HG03196 (cell line): ENCODE measurements around the gene ARPP21.

Experiments
- ATAC-seq: cut with Tn5 transposase; IDR thresholded peaks from one replicate; pipeline ENCODE4 v1.9.1; 2021; ENCODE audit not compliant: unreplicated experiment

The ARPP21 gene

DNA sequence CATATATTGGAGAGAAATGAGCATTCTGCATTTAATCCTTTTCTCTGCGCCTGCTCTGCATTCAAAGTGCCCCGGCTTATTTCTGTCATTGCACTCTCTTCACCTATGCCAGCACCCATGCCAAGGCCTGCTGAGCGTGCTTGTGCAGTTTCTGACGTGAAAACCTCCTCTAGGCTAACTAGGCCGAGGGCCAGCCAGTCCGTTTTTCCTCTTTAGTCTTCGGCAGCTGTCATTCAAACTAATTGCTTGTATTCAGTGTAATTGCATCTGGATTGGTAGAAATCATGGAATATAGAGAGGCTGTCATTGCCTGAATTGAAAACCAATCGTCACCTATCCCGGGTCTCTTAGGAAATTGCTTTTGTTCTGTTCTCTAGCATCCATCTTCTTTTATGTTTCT lies 94.0 kb downstream of the ARPP21 start:
- ATAC-seq = no peak

- ATAC-seq = no peak
Measured at GRCh38 chr3:35733864-35734263, 94.5 kb downstream of the ARPP21 start.

DNA sequence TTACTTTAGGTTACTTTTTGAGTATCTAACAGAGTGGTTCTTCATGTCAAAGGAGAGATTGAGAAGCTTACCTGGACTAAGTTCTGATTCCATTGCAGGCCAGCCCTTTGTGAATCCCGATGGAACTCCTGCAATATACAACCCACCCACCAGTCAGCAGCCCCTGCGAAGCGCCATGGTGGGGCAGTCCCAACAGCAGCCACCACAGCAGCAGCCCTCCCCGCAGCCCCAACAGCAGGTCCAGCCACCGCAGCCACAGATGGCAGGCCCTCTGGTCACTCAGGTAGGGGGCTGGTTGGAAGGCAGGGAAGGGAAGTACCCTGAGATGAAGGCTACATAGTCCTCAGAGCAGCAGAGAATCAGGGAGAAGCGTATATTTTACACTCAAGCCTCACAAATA lies 97.8 kb downstream of the ARPP21 start:
- ATAC-seq = no peak

DNA sequence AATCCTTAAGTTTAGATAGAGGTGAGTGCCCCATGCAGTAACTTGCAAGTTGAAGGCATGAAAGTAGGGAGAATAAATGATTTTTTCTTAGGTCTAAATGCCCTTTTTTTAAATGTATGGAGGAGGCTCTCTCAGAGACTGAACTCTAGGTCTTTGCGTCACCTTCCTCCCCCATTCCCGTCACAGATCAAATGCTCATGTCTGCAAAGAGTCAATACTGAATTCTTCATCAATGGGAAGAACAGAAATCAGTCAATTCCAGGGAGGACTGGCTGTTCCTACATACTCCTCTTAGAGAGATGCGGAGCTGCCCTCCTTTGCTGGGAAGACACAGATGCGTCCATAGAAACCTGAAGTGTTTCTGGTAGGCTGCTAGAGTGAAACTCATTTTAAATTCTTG lies 98.2 kb downstream of the ARPP21 start:
- no peak for ATAC-seq

- no peak for ATAC-seq
Measured at GRCh38 chr3:35737934-35738706, 98.8 kb downstream of the ARPP21 start.

GRCh38 chr3:35739181-35739809 lies 100.0 kb downstream of the ARPP21 start:
- ATAC-seq = no peak

DNA sequence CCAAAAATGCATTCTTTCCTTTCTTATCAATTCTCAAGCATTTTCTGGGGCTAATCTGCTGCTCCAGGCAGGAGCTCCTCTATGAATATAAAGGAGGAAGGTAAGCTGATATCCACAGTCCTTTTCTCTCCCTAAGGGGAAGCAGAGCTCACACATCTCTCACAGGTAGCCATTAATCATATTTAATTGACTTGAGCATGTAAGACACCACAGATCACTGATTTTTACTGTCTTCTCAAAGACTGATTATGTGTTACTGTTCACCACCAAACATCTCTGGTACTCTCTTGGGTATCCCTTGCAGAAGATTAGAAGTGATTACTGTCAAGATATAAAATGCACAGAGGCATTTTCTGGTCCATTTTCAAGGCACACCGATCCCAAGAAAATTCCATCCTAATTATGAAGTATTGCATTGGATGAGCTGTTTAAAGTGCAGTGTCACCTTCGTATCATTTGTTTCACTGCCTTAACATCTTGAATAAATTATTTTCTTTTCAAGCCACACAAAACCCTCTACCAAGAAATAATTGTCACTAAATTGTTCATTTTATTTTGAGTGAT lies 100.7 kb downstream of the ARPP21 start:
- no peak for ATAC-seq

DNA sequence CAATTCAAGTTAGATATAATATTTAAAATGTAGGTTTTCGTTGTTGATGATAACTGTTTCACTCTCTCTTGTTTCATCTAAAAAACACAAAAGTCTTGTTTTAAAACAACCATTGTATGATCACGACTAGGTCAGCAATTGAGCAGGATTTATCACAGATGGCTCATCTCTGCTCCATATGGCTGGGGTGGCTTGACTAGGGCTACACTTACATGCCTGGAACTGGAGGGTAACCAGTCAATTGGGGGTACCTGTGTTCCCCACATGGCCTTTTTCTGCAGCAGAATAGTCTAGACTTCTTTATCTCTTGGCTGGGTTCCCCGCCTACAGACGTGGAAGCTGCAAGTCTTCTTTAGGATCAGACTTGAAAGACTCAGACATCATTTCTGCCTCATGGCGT lies 103.9 kb downstream of the ARPP21 start:
- no peak for ATAC-seq

DNA sequence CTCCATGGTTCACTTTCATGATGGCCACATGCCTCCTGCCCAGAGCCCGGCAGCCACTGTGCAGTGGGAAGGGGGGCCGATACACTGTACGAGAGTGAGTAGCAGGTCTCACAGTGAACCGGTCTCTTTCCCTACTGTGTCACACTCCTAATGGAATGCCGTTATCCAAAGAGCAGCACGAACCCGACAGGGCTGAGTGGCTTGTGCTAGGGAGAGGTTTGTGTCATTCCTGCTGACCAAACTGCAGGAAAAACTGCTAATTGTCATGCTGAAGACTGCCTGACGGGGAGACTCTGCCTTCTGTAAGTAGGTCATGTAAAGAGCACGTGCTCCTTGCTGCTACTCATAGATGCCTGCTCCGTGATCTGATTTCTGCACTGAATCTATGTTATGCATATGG lies 105.1 kb downstream of the ARPP21 start:
- no peak for ATAC-seq

DNA sequence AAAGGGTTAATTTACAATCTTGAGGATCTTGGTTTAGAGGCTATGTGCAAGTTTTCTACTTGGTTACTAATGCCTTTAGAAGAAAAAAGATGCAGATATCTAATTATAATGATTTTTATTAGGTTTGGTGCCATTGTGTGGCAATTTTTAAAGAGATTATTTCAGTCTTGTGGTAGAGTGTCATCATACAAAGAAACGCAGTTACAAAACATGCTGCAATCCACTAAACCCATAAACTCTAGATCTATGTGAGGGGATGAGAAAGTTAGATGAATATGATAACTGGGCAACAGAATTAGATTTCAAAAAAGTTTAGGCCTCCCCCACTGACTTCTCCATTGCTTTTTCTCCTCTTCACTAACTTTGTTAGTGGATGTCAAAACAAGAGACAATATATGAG lies 106.0 kb downstream of the ARPP21 start:
- no peak for ATAC-seq

DNA sequence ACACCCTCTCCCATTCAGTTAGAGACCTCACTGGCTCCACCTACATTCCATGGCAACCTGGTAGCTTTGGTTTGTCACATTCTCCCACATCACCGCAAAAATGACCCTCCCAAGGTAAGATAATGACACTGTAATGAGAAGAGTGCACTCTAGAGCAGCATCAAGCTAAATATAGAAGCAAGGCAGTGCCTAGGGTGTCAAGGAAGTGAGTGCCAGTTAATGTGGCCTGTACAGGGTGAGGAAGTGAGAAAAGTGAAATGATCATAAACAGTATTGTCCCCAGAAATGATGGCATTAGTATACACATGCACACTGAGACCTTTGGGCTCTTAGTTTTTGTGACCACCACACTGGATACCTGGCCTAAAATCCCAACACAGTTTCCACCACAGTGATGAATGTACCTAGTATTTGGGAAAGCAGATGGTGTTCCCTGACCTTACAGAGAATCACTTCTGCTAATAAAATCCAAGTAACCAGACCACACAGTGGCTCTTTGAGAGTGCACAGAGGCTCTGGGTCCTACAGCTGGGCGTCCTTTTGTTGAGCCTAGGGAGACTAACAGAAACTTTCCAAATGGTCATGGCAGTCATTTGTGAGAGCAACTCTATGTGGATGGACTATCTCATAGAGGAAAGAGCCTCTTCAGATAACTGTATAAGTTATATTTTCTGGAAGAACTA lies 106.6 kb downstream of the ARPP21 start:
- ATAC-seq = no peak

GRCh38 chr3:35746492-35746891 lies 107.2 kb downstream of the ARPP21 start:
- no peak for ATAC-seq

DNA sequence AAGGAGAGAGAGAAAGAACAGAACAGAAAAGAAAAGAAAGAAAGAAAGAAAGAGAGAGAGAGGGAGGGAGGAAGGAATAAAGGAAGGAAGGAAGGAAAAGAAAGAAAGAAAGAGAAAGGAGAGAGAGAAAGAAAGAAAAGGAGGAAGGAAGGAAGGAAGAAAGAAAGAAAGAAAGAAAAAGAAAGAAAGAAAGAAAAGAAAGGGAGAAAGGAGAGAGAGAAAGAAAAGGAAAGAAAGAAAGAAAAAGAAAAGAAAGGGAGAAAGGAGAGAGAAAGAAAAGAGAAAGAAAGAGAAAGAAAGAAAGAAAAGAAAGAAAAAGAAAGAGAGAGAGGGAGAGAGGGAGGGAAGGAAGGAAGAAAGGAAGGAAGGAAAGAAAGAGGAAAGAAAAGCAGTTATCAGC lies 108.8 kb downstream of the ARPP21 start:
- no peak for ATAC-seq

- ATAC-seq = no peak
Measured at GRCh38 chr3:35751207-35751606, 111.9 kb downstream of the ARPP21 start.

DNA sequence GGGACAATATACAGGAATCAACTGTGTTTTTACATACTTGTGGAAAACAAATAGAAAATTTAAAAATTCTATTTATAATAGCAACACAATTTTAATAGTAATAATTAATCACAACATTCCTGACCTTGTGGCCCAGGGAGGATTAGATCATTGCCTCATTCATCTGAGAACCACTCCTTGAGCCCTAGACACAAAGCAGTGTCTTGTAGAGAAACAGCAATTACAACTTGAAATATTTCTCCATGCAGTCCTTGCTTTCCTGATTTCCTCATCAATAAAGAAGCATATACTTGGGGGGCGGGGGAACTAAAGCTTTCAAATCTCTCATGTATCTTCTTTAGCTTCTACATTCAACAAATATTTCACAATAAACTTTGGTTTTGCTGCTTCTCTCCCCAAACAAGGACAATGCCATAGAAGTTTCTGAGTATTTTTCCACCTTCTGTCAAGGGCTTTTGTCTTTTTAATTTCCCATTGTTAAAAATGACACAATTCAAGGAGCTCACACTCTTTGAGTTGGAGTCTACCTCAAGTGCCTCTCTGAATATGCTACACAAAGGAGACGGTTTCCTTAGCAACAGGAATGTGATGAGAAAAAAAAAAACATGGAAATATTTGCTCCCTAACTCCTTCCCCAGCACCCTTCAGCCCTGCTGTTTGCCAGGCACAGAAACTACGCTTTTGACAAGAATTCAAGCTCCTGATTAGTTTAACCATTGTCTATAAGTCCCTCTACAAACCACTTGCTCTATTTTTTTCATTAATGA lies 118.8 kb downstream of the ARPP21 start:
- no peak for ATAC-seq

- ATAC-seq = no peak
Measured at GRCh38 chr3:35760146-35760545, 120.8 kb downstream of the ARPP21 start.

DNA sequence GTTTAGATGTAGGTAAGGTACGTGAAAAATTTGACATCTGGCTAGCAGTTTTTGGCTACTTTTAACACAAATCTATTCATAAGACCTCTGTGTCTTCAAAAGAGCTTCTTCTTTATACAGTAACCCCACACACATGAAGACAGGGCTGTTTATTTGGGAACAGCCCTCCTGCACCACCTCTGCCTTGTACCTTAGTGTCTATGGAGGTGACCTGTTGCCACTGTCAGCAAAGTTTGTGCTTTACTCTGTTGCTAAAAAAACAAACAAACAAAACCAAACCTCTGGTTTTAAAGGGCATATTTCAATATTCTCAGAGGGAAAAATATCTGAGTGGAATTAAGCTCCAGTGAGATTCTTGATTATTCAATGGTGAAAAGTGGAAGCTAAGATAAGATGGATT lies 122.0 kb downstream of the ARPP21 start:
- ATAC-seq = no peak

DNA sequence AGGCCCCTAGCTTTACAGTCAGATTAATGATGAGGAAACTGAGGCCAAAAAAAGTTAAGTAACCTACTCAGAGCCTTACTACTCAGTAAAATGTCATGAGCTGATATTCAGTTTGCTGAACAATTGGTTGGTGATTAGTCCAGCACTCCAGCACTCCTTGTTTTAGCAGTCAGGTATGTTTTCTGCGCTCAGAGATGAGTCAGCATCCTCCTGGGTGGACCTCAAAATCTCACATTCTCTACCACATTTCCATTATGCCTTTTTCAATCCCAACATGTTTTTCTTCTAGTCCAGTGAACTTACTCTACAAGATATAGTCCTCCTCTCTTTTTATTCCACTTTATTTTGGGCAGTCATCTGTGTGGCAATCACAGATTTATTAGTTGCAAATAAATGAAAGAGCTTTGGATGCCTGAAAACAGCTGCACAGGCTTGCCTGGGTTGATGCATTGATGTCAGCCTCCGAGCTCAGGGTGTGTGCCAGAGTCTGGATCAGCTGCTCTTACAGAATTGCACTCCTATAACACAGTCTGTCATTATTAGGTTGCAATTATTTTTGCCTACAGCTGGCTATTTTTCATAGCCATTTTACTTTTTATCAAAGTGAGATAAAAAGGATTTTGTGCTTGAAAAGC lies 133.2 kb downstream of the ARPP21 start:
- no peak for ATAC-seq

- no peak for ATAC-seq
Measured at GRCh38 chr3:35773417-35773816, 134.1 kb downstream of the ARPP21 start.

- ATAC-seq = no peak
Measured at GRCh38 chr3:35776346-35776745, 137.0 kb downstream of the ARPP21 start.

- ATAC-seq = no peak
Measured at GRCh38 chr3:35777065-35777464, 137.7 kb downstream of the ARPP21 start.
